GF-D8 (cell line): ENCODE data around the gene TIMM23.
"Not testable (repeated sequence)": the region's sequence is repeated elsewhere in the genome, so short reads cannot be mapped to it uniquely, and the experiment has no call there.

Experiments
- DNase-seq: peaks from one replicate; lab custom pipeline; 2025; lab: John Stamatoyannopoulos, UW

Gene TIMM23

GRCh38 chr10:45997994-45998763, 25.9 kb downstream of the TIMM23 start:
- no peak for DNase-seq

GRCh38 chr10:45999955-46000354, 27.7 kb downstream of the TIMM23 start:
- not testable (repeated sequence) for DNase-seq

- DNase-seq, result no peak
Measured at GRCh38 chr10:46000538-46000937, 28.2 kb downstream of the TIMM23 start.

- DNase-seq, result no peak
Measured at GRCh38 chr10:46001187-46001756, 29.0 kb downstream of the TIMM23 start.

- not testable (repeated sequence) for DNase-seq
Measured at GRCh38 chr10:46002189-46002687, 29.9 kb downstream of the TIMM23 start.

GRCh38 chr10:46002916-46003693, 30.8 kb downstream of the TIMM23 start:
- no peak for DNase-seq

- DNase-seq, result no peak
Measured at GRCh38 chr10:46004963-46005362, 32.7 kb downstream of the TIMM23 start.

GRCh38 chr10:46005383-46005782, 33.1 kb downstream of the TIMM23 start:
- no peak for DNase-seq

GRCh38 chr10:46006219-46006618, 33.9 kb downstream of the TIMM23 start:
- no peak for DNase-seq

GRCh38 chr10:46012746-46013145, 40.5 kb downstream of the TIMM23 start:
- DNase-seq, result no peak

GRCh38 chr10:46014206-46014605, 41.9 kb downstream of the TIMM23 start:
- DNase-seq, result no peak

GRCh38 chr10:46014683-46015405, 42.6 kb downstream of the TIMM23 start:
- no peak for DNase-seq

GRCh38 chr10:46016190-46016589, 43.9 kb downstream of the TIMM23 start:
- no peak for DNase-seq

- no peak for DNase-seq
Measured at GRCh38 chr10:46016811-46017210, 44.5 kb downstream of the TIMM23 start.

- DNase-seq, result no peak
Measured at GRCh38 chr10:46017733-46018132, 45.4 kb downstream of the TIMM23 start.

GRCh38 chr10:46018453-46019176, 46.3 kb downstream of the TIMM23 start:
- peak; percentile 37 for DNase-seq

GRCh38 chr10:46019177-46019528, 46.9 kb downstream of the TIMM23 start:
- DNase-seq, result no peak

- no peak for DNase-seq
Measured at GRCh38 chr10:46019569-46020343, 47.5 kb downstream of the TIMM23 start.

- DNase-seq, result no peak
Measured at GRCh38 chr10:46020344-46020657, 48.0 kb downstream of the TIMM23 start.

- peak; percentile 69 for DNase-seq
Measured at GRCh38 chr10:46022978-46023702, 50.9 kb downstream of the TIMM23 start.
